Renal cortex interstitium (tissue), 11 donors: ENCODE data around the gene VTI1A. TPM values are rescaled to one million over a fixed set of nuclear protein-coding genes. Genes with fewer than 3 reads are reported as not detected.

Experiments used
- DNase-seq, 11 donors: peaks; one replicate each; pipeline ENCODE4 v3.0.0-alpha.2; 2013; ENCODE audit warnings: low read depth in 9 of 11, low spot score in 4 of 11; ENCODE audit errors: extremely low read depth in 1 of 11
- polyA plus RNA-seq, 3 donors: library from polyadenylated mRNA; unstranded; fragments of 120-200 nt; gene quantifications; one replicate each; pipeline ENCODE4 v1.2.1, GENCODE V29; 2013; ENCODE audit not compliant: insufficient read length in 3 of 3

The VTI1A gene
- polyA plus RNA-seq, 3 donors = 19.5 to 22.2 (median 20.8) TPM

GRCh38 chr10:112678987-112679386, 232.0 kb downstream of the VTI1A start:
- DNase-seq = no peak

- DNase-seq = no peak
Measured at GRCh38 chr10:112679392-112679791, 232.4 kb downstream of the VTI1A start.

GRCh38 chr10:112680586-112680985, 233.6 kb downstream of the VTI1A start:
- DNase-seq = no peak

GRCh38 chr10:112687647-112688046, 240.6 kb downstream of the VTI1A start:
- DNase-seq = no peak

- peak in 4 of 11 donors; percentile 2 to 8 (median 4) for DNase-seq
Measured at GRCh38 chr10:112689327-112690072, 242.5 kb downstream of the VTI1A start.

- DNase-seq = no peak
Measured at GRCh38 chr10:112695539-112695938, 248.5 kb downstream of the VTI1A start.

GRCh38 chr10:112696592-112696991, 249.6 kb downstream of the VTI1A start:
- DNase-seq = no peak

GRCh38 chr10:112698133-112698817, 251.3 kb downstream of the VTI1A start:
- DNase-seq = no peak

GRCh38 chr10:112698818-112699164, 251.8 kb downstream of the VTI1A start:
- no peak for DNase-seq

GRCh38 chr10:112700215-112700671, 253.2 kb downstream of the VTI1A start:
- no peak for DNase-seq

GRCh38 chr10:112701211-112701877, 254.3 kb downstream of the VTI1A start:
- no peak for DNase-seq

- DNase-seq = no peak
Measured at GRCh38 chr10:112701878-112702255, 254.9 kb downstream of the VTI1A start.

GRCh38 chr10:112706577-112706976, 259.6 kb downstream of the VTI1A start:
- DNase-seq = no peak

- DNase-seq = no peak
Measured at GRCh38 chr10:112708461-112708860, 261.4 kb downstream of the VTI1A start.

GRCh38 chr10:112710528-112710927, 263.5 kb downstream of the VTI1A start:
- no peak for DNase-seq

GRCh38 chr10:112711366-112711765, 264.4 kb downstream of the VTI1A start:
- DNase-seq = no peak

- no peak for DNase-seq
Measured at GRCh38 chr10:112712536-112712935, 265.5 kb downstream of the VTI1A start.

GRCh38 chr10:112713411-112713810, 266.4 kb downstream of the VTI1A start:
- no peak for DNase-seq

- DNase-seq = no peak
Measured at GRCh38 chr10:112715581-112715980, 268.6 kb downstream of the VTI1A start.

- DNase-seq = no peak
Measured at GRCh38 chr10:112716076-112716475, 269.1 kb downstream of the VTI1A start.
